ENCODE results near the gene IFIH1. TPM values are rescaled to one million over a fixed set of nuclear protein-coding genes. Genes with fewer than 3 reads are reported as not detected.

IFIH1 gene
- total and polyA plus RNA-seq, 9 of the 15 experiments (the other 6 are each of a cell fraction or from before 2014, with no cell fraction given) = 0.15 to 1.2 (median 0.60) TPM; not detected in 1

DNA sequence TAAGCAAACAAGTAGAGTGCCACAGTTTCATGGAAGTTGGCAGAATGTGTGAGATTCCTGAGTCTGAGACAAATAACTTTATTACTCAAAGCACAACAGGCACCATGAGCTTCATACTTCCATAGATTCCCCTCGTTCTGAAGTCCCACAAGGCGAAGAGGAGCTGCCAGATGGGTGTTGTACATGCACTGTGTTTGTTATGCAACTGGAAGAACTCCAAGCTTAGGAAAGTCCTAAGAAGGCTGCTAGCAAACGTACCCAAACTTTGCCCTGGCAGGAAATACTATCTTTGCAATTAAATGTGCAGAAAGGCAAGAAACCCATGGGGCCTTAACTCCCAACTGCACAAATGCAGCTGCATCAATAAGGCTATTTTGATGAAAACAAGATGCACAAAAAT, 23.8 kb upstream of the IFIH1 start (continued):
- TF ChIP-seq, protein P1, sequence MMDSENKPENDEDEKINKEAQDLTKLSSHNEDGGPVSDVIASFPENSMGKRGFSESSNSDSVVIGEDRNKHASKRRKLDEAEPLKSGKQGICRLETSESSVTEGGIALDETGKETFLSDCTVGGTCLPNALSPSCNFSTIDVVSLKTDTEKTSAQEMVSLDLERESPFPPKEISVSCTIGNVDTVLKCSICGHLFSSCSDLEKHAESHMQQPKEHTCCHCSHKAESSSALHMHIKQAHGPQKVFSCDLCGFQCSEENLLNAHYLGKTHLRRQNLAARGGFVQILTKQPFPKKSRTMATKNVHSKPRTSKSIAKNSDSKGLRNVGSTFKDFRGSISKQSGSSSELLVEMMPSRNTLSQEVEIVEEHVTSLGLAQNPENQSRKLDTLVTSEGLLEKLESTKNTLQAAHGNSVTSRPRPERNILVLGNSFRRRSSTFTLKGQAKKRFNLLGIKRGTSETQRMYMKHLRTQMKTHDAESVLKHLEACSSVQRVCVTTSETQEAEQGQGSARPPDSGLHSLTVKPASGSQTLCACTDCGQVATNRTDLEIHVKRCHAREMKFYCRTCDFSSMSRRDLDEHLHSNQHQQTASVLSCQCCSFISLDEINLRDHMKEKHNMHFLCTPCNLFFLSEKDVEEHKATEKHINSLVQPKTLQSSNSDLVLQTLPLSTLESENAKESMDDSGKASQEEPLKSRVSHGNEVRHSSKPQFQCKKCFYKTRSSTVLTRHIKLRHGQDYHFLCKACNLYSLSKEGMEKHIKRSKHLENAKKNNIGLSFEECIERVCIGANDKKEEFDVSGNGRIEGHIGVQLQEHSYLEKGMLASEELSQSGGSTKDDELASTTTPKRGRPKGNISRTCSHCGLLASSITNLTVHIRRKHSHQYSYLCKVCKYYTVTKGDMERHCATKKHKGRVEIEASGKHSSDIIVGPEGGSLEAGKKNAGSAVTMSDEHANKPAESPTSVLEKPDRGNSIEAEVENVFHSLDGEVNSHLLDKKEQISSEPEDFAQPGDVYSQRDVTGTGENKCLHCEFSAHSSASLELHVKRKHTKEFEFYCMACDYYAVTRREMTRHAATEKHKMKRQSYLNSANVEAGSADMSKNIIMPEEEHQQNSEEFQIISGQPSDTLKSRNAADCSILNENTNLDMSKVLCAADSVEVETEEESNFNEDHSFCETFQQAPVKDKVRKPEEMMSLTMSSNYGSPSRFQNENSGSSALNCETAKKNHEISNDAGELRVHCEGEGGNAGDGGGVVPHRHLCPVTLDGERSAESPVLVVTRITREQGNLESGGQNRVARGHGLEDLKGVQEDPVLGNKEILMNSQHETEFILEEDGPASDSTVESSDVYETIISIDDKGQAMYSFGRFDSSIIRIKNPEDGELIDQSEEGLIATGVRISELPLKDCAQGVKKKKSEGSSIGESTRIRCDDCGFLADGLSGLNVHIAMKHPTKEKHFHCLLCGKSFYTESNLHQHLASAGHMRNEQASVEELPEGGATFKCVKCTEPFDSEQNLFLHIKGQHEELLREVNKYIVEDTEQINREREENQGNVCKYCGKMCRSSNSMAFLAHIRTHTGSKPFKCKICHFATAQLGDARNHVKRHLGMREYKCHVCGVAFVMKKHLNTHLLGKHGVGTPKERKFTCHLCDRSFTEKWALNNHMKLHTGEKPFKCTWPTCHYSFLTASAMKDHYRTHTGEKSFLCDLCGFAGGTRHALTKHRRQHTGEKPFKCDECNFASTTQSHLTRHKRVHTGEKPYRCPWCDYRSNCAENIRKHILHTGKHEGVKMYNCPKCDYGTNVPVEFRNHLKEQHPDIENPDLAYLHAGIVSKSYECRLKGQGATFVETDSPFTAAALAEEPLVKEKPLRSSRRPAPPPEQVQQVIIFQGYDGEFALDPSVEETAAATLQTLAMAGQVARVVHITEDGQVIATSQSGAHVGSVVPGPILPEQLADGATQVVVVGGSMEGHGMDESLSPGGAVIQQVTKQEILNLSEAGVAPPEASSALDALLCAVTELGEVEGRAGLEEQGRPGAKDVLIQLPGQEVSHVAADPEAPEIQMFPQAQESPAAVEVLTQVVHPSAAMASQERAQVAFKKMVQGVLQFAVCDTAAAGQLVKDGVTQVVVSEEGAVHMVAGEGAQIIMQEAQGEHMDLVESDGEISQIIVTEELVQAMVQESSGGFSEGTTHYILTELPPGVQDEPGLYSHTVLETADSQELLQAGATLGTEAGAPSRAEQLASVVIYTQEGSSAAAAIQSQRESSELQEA (IDR thresholded peaks at IDR 0.05; ENCODE audit: low read depth) = no peak

DNA sequence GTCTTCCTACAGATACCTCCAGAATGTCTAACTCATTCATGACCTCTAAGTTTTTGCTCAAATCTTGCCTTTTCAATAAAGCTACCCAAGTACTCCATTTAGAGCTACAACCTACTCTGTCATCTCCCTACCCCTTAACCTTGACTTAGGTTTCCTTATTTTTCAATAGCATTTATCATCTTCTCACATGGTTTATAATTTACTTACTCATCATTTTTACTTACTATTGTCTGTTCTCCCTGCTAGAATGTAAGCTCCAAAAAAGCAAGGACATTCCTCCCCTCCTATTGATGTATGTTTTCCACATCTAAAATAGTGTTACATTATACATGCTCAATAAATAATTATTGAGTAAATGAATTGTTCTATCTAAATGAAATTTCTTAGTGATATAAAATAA, 22.3 kb upstream of the IFIH1 start:
- H3K4me1 ChIP-seq (replicated peaks in 1 of 2; ENCODE audit: control insufficient read depth in 2 of 2, insufficient read depth in 2 of 2, low read length in 2 of 2) = peaks cover 0 to 6% of the 10 kb centered on the region in 2 experiments; a peak in 1 of 5 replicates
- H3K9me3 ChIP-seq (replicated peaks; ENCODE audit: control insufficient read depth, insufficient read depth, low read depth, low read length) = no peaks in the 10 kb centered on the region
- H3K9ac ChIP-seq (ENCODE audit: insufficient read depth in 1 of 2, low read depth in 2 of 2, low read length in 2 of 2) = no peak overlapping the region
- intact Hi-C loops (cut with micrococcal nuclease) = no loop called here
- no peaks in the 10 kb centered on the region for H3K9me1 ChIP-seq (ENCODE audit: control insufficient read depth, insufficient read depth, low read length)
- H3K4me3 ChIP-seq = no peak overlapping the region
- no peak for DNase-seq (ENCODE audit: extremely low read depth in 1 of 4, low spot score in 3 of 4)
- in situ Hi-C loops (cut with MboI) = no loop called here
- H4K20me1 ChIP-seq (replicated peaks; ENCODE audit: control insufficient read depth, insufficient read depth, low read length) = no peaks in the 10 kb centered on the region
- FAIRE-seq = no peak
- no peak overlapping the region for H3K27ac ChIP-seq (ENCODE audit: extremely low read depth, low read depth, low read length)
- ATAC-seq = no peak
- no peaks in the 10 kb centered on the region for H3K79me2 ChIP-seq (ENCODE audit: control insufficient read depth, insufficient read depth, low read length)
- no peak overlapping the region for H2AFZ ChIP-seq (ENCODE audit: low read depth, low read length)
- H3K4me2 ChIP-seq (ENCODE audit: insufficient read depth, low read length) = no peak overlapping the region
- ChIA-PET POLR2A (no interaction called here), CTCF (ENCODE audit: low intra/inter-chr PET ratio) (no interaction called here)
- no peaks in the 10 kb centered on the region for H3K36me3 ChIP-seq (ENCODE audit: control insufficient read depth, insufficient read depth, low read length)
- H3K27me3 ChIP-seq (ENCODE audit: control insufficient read depth in 2 of 2, insufficient read depth in 2 of 2, low read length in 2 of 2) = no peaks in the 10 kb centered on the region
- TF ChIP-seq MAFF (IDR thresholded peaks at IDR 0.05; ENCODE audit: low read length) (peak; percentile 15; the same call in 1 of the 2 replicates), C11orf30 (IDR thresholded peaks at IDR 0.05; ENCODE audit: low read depth) (peak; percentile 35; the same call in 1 of the 2 replicates), CEBPG (CRISPR knock-in tag; IDR thresholded peaks at IDR 0.05) (no peak), CEBPG (tag; conservative IDR thresholded peaks at IDR 0.05 in 1 of 2, IDR thresholded peaks at IDR 0.05 in 1 of 2) (no peak), ADNP (tag; IDR thresholded peaks at IDR 0.05) (no peak), MAFG (tag; conservative IDR thresholded peaks at IDR 0.05) (peak; percentile 63), ZNF316 (IDR thresholded peaks at IDR 0.05) (peak; percentile 76)
- TF ChIP-seq, protein P2, sequence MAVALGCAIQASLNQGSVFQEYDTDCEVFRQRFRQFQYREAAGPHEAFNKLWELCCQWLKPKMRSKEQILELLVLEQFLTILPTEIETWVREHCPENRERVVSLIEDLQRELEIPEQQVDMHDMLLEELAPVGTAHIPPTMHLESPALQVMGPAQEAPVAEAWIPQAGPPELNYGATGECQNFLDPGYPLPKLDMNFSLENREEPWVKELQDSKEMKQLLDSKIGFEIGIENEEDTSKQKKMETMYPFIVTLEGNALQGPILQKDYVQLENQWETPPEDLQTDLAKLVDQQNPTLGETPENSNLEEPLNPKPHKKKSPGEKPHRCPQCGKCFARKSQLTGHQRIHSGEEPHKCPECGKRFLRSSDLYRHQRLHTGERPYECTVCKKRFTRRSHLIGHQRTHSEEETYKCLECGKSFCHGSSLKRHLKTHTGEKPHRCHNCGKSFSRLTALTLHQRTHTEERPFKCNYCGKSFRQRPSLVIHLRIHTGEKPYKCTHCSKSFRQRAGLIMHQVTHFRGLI (CRISPR knock-in tag; IDR thresholded peaks at IDR 0.05) = no peak
- BruUV-seq (replicated peaks) = no TSS peak

Measured in K562 (cell line).